B cell (primary cell): Measurements from ENCODE around the gene CRTC1.
"Not testable (repeated sequence)": the region's sequence is repeated elsewhere in the genome, so short reads cannot be mapped to it uniquely, and the experiment has no call there.

Experiments used
- EZH2 ChIP-seq: IDR thresholded peaks from 2 replicates; pipeline ENCODE4 v1.6.1; 2012; ENCODE audit warnings: borderline replicate concordance, low read depth, mild to moderate bottlenecking, moderate library complexity, low read length; ENCODE audit not compliant: insufficient read depth, poor library complexity, severe bottlenecking
- TF ChIP-seq, protein P1 (sequence below): fragments of 200-600 bp; IDR thresholded peaks from one replicate; pipeline ENCODE4 v1.8.0; 2022; ENCODE audit warnings: antibody characterized with exemption, mild to moderate bottlenecking

DNA sequence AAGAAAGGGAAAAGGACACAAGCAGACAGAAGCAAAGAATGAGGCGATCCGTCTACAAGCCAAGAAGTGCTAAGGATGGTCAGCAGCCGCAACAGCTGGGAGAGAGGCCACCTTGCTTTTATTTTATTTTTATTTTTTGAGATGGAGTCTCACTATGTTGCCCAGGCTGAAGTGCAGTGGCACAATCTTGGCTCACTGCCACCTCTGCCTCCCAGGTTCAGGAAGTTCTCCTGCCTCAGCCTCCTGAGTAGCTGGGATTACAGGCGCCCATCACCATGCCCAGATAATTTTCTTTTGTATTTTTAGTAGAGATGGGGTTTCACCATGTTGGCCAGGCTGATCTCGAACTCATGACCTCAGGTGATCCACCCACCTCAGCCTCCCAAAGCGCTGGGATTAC is 44.1 kb downstream of the CRTC1 start:
- TF ChIP-seq, protein P1, sequence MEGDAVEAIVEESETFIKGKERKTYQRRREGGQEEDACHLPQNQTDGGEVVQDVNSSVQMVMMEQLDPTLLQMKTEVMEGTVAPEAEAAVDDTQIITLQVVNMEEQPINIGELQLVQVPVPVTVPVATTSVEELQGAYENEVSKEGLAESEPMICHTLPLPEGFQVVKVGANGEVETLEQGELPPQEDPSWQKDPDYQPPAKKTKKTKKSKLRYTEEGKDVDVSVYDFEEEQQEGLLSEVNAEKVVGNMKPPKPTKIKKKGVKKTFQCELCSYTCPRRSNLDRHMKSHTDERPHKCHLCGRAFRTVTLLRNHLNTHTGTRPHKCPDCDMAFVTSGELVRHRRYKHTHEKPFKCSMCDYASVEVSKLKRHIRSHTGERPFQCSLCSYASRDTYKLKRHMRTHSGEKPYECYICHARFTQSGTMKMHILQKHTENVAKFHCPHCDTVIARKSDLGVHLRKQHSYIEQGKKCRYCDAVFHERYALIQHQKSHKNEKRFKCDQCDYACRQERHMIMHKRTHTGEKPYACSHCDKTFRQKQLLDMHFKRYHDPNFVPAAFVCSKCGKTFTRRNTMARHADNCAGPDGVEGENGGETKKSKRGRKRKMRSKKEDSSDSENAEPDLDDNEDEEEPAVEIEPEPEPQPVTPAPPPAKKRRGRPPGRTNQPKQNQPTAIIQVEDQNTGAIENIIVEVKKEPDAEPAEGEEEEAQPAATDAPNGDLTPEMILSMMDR, result not testable (repeated sequence)
- not testable (repeated sequence) for TF ChIP-seq EZH2
